DND-41 (cell line): ENCODE measurements around the gene ZNF813.
A peak's percentile ranks its signal among the peaks of the same experiment; 100 is the strongest.
"Not testable (repeated sequence)": the region's sequence is repeated elsewhere in the genome, so short reads cannot be mapped to it uniquely, and the experiment has no call there.

Experiments used
- ATAC-seq: fragments of 200-7000 bp; cut with Tn5 transposase; 3 replicates; pipeline ENCODE4 v1.9.1; 2021; ENCODE audit warnings: low read depth; ENCODE audit not compliant: insufficient read depth
- DNase-seq: peaks from one replicate; pipeline ENCODE4 v3.0.0-alpha.2; 2020
- H2AFZ ChIP-seq: 2 replicates; pipeline ENCODE4 v1.6.0; 2012; ENCODE audit warnings: low read depth, low read length
- H3K27ac ChIP-seq: 2 replicates; pipeline ENCODE4 v1.5.1; 2012; ENCODE audit warnings: low read length, inconsistent platforms
- H3K27me3 ChIP-seq: fragments of 200-600 bp; sonication (generic); 2 replicates; pipeline ENCODE4 v1.6.0; 2012; ENCODE audit warnings: low read length, mild to moderate bottlenecking, inconsistent platforms; ENCODE audit not compliant: insufficient read depth, poor library complexity
- H3K36me3 ChIP-seq: 2 replicates; pipeline ENCODE4 v1.5.1; 2012; ENCODE audit warnings: low read length, inconsistent platforms; ENCODE audit not compliant: insufficient read depth
- H3K4me1 ChIP-seq: 2 replicates; pipeline ENCODE4 v1.5.1; 2012; ENCODE audit warnings: mild to moderate bottlenecking, low read length; ENCODE audit not compliant: insufficient read depth
- H3K4me2 ChIP-seq: 2 replicates; pipeline ENCODE4 v1.6.0; 2012; ENCODE audit warnings: mild to moderate bottlenecking, moderate library complexity, low read length, inconsistent platforms; ENCODE audit not compliant: insufficient read depth
- H3K4me3 ChIP-seq, 2 experiments: fragments of 200-600 bp in 1 of 2; shearing (Covaris generic) in 1 of 2; 2 replicates each; pipeline ENCODE4 v1.5.1; 2012 to 2016; ENCODE audit warnings: inconsistent platforms in 2 of 2, low read length in 2 of 2, mild to moderate bottlenecking in 2 of 2, low read depth in 1 of 2, moderate library complexity in 1 of 2
- H3K79me2 ChIP-seq: 2 replicates; pipeline ENCODE4 v1.6.0; 2012; ENCODE audit warnings: low read length, inconsistent platforms; ENCODE audit not compliant: insufficient read depth
- H3K9ac ChIP-seq: 2 replicates; pipeline ENCODE4 v1.6.0; 2012; ENCODE audit warnings: low read depth, mild to moderate bottlenecking, inconsistent platforms, low read length, moderate library complexity
- H3K9me3 ChIP-seq: 2 replicates; pipeline ENCODE4 v1.5.1; 2012; ENCODE audit warnings: low read length, moderate library complexity, mild to moderate bottlenecking, inconsistent platforms; ENCODE audit not compliant: insufficient read depth, severe bottlenecking
- H4K20me1 ChIP-seq: 2 replicates; pipeline ENCODE4 v1.6.0; 2012; ENCODE audit warnings: low read length; ENCODE audit not compliant: insufficient read depth
- CTCF ChIP-seq: IDR thresholded peaks from 2 replicates; pipeline ENCODE4 v1.5.1; 2012; ENCODE audit warnings: borderline replicate concordance, low read length, moderate library complexity, mild to moderate bottlenecking; ENCODE audit not compliant: poor library complexity, severe bottlenecking; ENCODE audit errors: extremely low read depth
- EZH2 ChIP-seq: IDR thresholded peaks from 3 replicates; pipeline ENCODE4 v1.6.1; 2012; ENCODE audit warnings: borderline replicate concordance, low read depth, mild to moderate bottlenecking, moderate library complexity, low read length, inconsistent platforms; ENCODE audit not compliant: severe bottlenecking

The ZNF813 gene

GRCh38 chr19:53511357-53511756 lies 43.8 kb downstream of the ZNF813 start:
- TF ChIP-seq EZH2 (no peak), CTCF (no peak)
- Histone ChIP-seq H3K27me3 (no peaks in the 10 kb centered on the region), H4K20me1 (no peaks in the 10 kb centered on the region), H2AFZ (no peak overlapping the region), H3K4me1 (no peaks in the 10 kb centered on the region), H3K9me3 (no peaks in the 10 kb centered on the region), H3K4me2 (no peak overlapping the region), H3K27ac (no peak overlapping the region), H3K79me2 (no peaks in the 10 kb centered on the region), H3K4me3 (no peak overlapping the region), H3K36me3 (no peaks in the 10 kb centered on the region), H3K9ac (no peak overlapping the region)
- DNase-seq: no peak
- ATAC-seq: no peak

GRCh38 chr19:53511933-53512374 lies 44.4 kb downstream of the ZNF813 start:
- Histone ChIP-seq H2AFZ (no peak overlapping the region), H3K9me3 (no peaks in the 10 kb centered on the region), H3K4me1 (peaks cover 2% of the 10 kb centered on the region; the same call in 1 of the 2 replicates), H3K27me3 (no peaks in the 10 kb centered on the region), H3K9ac (no peak overlapping the region), H4K20me1 (no peaks in the 10 kb centered on the region), H3K36me3 (no peaks in the 10 kb centered on the region), H3K4me2 (no peak overlapping the region), H3K27ac (no peak overlapping the region), H3K79me2 (no peaks in the 10 kb centered on the region), H3K4me3 (no peak overlapping the region)
- ATAC-seq (peak; percentile 74; the same call in 2 of the 3 replicates), DNase-seq (peak; percentile 56)
- TF ChIP-seq CTCF (peak; percentile 80), EZH2 (no peak)

- not testable (repeated sequence) for ATAC-seq, H3K9me3 ChIP-seq, H3K9ac ChIP-seq, H3K79me2 ChIP-seq, H3K36me3 ChIP-seq, H3K4me2 ChIP-seq, H3K4me3 ChIP-seq, H2AFZ ChIP-seq, H3K27me3 ChIP-seq, DNase-seq, H4K20me1 ChIP-seq, H3K27ac ChIP-seq
- H3K4me1 ChIP-seq: peaks cover 11% of the 10 kb centered on the region
Observed at GRCh38 chr19:53515047-53515446, 47.5 kb downstream of the ZNF813 start.

GRCh38 chr19:53517114-53517741 lies 49.7 kb downstream of the ZNF813 start:
- peaks cover 6% of the 10 kb centered on the region; the same call in 1 of the 2 replicates for H3K36me3 ChIP-seq
- no peak overlapping the region for H3K4me2 ChIP-seq
- H4K20me1 ChIP-seq: no peaks in the 10 kb centered on the region
- no peak overlapping the region for H3K4me3 ChIP-seq
- no peak overlapping the region for H3K9ac ChIP-seq
- H3K9me3 ChIP-seq: peaks cover 7% of the 10 kb centered on the region
- H3K27ac ChIP-seq: no peak overlapping the region
- H3K79me2 ChIP-seq: peaks cover 13% of the 10 kb centered on the region
- peak overlapping the region; percentile 41 for H2AFZ ChIP-seq
- TF ChIP-seq CTCF (no peak), EZH2 (no peak)
- DNase-seq: no peak
- ATAC-seq: no peak
- peaks cover 27% of the 10 kb centered on the region for H3K4me1 ChIP-seq
- no peaks in the 10 kb centered on the region for H3K27me3 ChIP-seq
